ENCODE results near the gene ZNF593. TPM values are rescaled to one million over a fixed set of nuclear protein-coding genes. Genes with fewer than 3 reads are reported as not detected.

Gene ZNF593
- 48.2 to 75.7 TPM (median 67.5 TPM) in 5 replicates for total RNA-seq (2022; extraction: Qiagen RNA extraction; ENCODE audit: low read depth)

DNA sequence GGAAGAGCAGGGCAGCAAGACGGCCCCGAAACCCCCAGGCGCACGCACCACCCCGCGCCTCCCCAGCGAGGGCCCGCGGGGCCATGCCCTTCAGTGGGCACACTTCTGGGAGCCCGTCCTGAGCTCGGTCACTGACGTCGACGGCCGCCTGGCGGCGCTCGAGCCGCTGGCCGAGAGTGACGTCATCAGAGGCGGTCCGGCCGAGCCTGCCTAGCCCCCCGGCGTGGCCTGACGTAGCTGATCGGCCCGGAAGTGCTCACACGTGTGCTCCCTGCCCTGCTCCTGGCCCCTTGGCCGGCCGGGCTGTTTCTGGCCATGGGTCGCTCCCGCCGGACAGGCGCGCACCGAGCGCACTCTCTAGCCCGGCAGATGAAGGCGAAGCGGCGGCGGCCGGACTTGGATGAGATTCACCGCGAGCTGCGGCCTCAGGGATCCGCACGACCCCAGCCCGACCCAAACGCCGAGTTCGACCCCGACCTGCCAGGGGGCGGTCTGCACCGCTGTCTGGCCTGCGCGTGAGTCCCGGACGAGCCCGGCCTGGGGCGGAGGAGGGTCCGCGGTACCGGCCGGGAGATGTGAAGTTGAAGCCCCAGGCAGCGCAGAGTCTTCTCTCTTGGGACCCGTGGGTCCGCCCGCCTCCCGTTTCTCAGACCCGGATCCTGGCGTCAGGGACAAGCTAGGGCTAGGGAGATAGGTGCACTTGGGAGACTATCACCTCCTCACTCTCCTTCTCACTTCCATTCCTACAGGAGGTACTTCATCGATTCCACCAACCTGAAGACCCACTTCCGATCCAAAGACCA is at the start of gene ZNF593:
ZNF593 (plus strand) TSS at position 240 of the 803 bp plus-strand sequence; CDS start at position 316, 76 bp downstream.

GRCh38 chr1:26158908-26159742 is 10.6 kb upstream of the ZNF593 start, which contains the start of gene FAM110D:
Gene FAM110D, plus strand, starts transcription at chr1:26159079. Its CDS starts 2,213 bp downstream, at chr1:26161292.

DNA sequence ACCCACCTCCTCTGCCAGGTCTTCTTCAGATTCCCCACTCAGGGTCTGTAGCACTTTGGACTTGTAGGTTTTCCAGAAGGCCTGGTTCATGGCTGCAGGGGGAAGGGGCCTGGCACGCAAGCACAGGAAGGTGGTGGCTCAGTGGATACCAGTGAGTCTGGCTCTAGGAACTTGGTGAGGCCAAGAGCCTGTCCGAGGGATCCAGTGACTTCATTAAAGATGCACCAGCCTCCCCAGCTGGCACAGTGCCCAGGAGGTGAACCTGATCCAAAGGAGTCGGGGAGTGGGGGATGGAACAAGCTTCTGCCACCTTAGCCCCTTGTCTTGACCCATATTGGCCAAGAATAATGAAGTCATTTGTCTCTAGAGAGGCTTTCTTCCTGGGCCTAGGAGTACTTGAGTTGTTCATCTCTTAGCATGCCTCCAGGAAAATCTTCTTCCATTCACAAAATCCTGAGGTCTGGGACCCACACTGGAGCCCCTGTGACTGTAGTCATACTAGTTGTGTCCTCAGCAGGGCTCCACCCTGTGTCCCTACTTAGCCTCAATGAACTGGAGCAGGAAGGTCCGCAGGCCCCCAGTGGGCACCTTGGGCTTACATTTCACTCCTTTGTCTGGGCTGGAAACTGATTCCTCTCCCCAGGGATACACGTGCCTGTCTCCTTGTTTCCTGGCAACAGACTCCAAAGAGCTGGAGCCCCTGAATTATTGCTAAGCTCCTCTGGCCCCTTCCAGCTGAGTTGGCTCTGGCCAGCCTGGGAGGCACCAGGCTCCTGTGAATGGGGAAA is 1.1 kb upstream of the ZNF593 start, which contains the start of gene C1orf232:
C1orf232 (minus strand) TSS at position 554 of the 788 bp plus-strand sequence; CDS start at position 90, 464 bp downstream.

GRCh38 chr1:26171084-26172072 is 1.7 kb downstream of the ZNF593 start, which contains the start of gene ZNF593OS:
Gene ZNF593OS, minus strand, starts transcription at chr1:26171832. Its CDS starts 171 bp downstream, at chr1:26171661.

GRCh38 chr1:26177182-26177684 is 7.5 kb downstream of the ZNF593 start, which contains the start of gene CNKSR1:
Gene CNKSR1, plus strand, starts transcription at chr1:26177491. Its CDS starts 57 bp downstream, at chr1:26177548.

DNA sequence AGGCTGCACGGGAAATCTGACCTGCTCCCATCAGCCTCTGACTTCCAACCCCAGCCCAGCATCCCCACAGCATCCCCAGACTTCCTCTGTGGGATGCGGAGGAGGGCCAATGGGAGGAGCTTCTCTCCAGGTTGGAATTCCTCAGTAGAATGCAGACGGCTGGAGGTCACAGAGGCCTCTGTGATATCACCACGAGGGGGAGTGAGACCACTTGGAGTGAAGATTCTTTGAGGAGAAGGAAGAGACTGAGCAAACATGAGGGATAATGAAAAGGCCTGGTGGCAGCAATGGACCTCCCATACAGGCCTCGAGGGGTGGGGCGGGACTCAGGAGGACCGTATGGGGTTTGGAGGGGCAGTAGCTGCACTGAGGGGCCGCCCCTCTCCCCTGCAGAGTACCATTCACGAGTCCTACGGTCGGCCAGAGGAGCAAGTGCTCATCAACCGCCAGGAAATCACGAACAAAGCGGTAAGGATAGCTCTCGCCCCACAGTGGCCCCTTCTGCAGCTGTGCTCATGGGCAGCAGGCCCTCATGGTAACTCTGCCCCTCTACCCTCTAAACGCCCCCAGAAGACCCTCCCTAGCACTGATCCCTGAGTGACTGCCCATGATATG is 20.8 kb downstream of the ZNF593 start, which contains the start of gene CATSPER4:
CATSPER4 (plus strand) TSS at position 230 of the 615 bp plus-strand sequence; CDS start at position 256, 26 bp downstream.

Other genes with a start within 250 kb of the ZNF593 start
- 6.9 to 9.1 TPM (median 7.8 TPM) in 5 replicates for gene PAFAH2, start 171.8 kb upstream of the ZNF593 start, total RNA-seq (2022; extraction: Qiagen RNA extraction; ENCODE audit: low read depth)
- gene EXTL1, start 148.1 kb upstream of the ZNF593 start, total RNA-seq (2022; extraction: Qiagen RNA extraction; ENCODE audit: low read depth): not detected in 5 replicates
- gene SLC30A2, start 123.8 kb upstream of the ZNF593 start, total RNA-seq (2022; extraction: Qiagen RNA extraction; ENCODE audit: low read depth): 0.03 to 0.17 TPM (median 0.04 TPM) in 4 of 5 replicates, not detected in the other
- gene TRIM63, start 102.3 kb upstream of the ZNF593 start, total RNA-seq (2022; extraction: Qiagen RNA extraction; ENCODE audit: low read depth): 0.03 TPM in 1 of 5 replicates, not detected in the others
- 1.7 to 2.6 TPM (median 1.7 TPM) in 5 replicates for gene PDIK1L, start 58.1 kb upstream of the ZNF593 start, total RNA-seq (2022; extraction: Qiagen RNA extraction; ENCODE audit: low read depth)
- 0.01 to 0.06 TPM in 2 of 5 replicates, not detected in the others for gene FAM110D, start 10.8 kb upstream of the ZNF593 start, total RNA-seq (2022; extraction: Qiagen RNA extraction; ENCODE audit: low read depth)
- gene C1orf232, start 945 bp upstream of the ZNF593 start, total RNA-seq (2022; extraction: Qiagen RNA extraction; ENCODE audit: low read depth): not detected in 5 replicates
- gene ZNF593OS, start 1.9 kb downstream of the ZNF593 start, total RNA-seq (2022; extraction: Qiagen RNA extraction; ENCODE audit: low read depth): 0.22 to 0.34 TPM (median 0.27 TPM) in 4 of 5 replicates, not detected in the other
- 0.21 to 0.45 TPM (median 0.35 TPM) in 4 of 5 replicates, not detected in the other for gene CNKSR1, start 7.6 kb downstream of the ZNF593 start, total RNA-seq (2022; extraction: Qiagen RNA extraction; ENCODE audit: low read depth)
- gene CATSPER4, start 20.7 kb downstream of the ZNF593 start, total RNA-seq (2022; extraction: Qiagen RNA extraction; ENCODE audit: low read depth): not detected in 5 replicates
- 12.4 to 14.7 TPM (median 13.9 TPM) in 5 replicates for gene CEP85, start 64.3 kb downstream of the ZNF593 start, total RNA-seq (2022; extraction: Qiagen RNA extraction; ENCODE audit: low read depth)
- gene SH3BGRL3, start 110.2 kb downstream of the ZNF593 start, total RNA-seq (2022; extraction: Qiagen RNA extraction; ENCODE audit: low read depth): 115 to 171 TPM (median 156 TPM) in 5 replicates
- gene UBXN11, start 136.7 kb downstream of the ZNF593 start, total RNA-seq (2022; extraction: Qiagen RNA extraction; ENCODE audit: low read depth): 13.0 to 16.9 TPM (median 16.7 TPM) in 5 replicates
- gene CD52, start 148.1 kb downstream of the ZNF593 start, total RNA-seq (2022; extraction: Qiagen RNA extraction; ENCODE audit: low read depth): not detected in 5 replicates
- 1.6 to 2.3 TPM (median 1.7 TPM) in 5 replicates for gene CRYBG2, start 184.2 kb downstream of the ZNF593 start, total RNA-seq (2022; extraction: Qiagen RNA extraction; ENCODE audit: low read depth)
- gene ZNF683, start 202.8 kb downstream of the ZNF593 start, total RNA-seq (2022; extraction: Qiagen RNA extraction; ENCODE audit: low read depth): not detected in 5 replicates
- not detected in 5 replicates for gene LIN28A, start 240.9 kb downstream of the ZNF593 start, total RNA-seq (2022; extraction: Qiagen RNA extraction; ENCODE audit: low read depth)

All from A549 treated with CpdA at 1 μM for 4 hours (cell line).